Esophagus squamous epithelium (tissue), 5 donors: ENCODE data around the gene STX12. TPM values are rescaled to one million over a fixed set of nuclear protein-coding genes. Genes with fewer than 3 reads are reported as not detected.

ENCODE experiments used
- DNase-seq: peaks from one replicate; lab custom pipeline; 2025; lab: John Stamatoyannopoulos, UW
- H3K27ac ChIP-seq, 4 donors: fragments of 200-600 bp; sonication (generic); one replicate each; pipeline ENCODE4 v1.5.1; 2016 to 2019; ENCODE audit warnings: mild to moderate bottlenecking in 1 of 4
- H3K27me3 ChIP-seq, 4 donors: fragments of 200-600 bp; sonication (generic); 1 replicate in 3 of 4; 2 replicates in 1 of 4; pipeline versions ENCODE4 v1.5.1 to v1.6.0; 2017 to 2021; ENCODE audit warnings: antibody characterized with exemption in 1 of 4
- H3K36me3 ChIP-seq, 3 donors: fragments of 200-600 bp; sonication (generic); one replicate each; pipeline ENCODE4 v1.5.1; 2016 to 2019
- H3K4me1 ChIP-seq, 3 donors: fragments of 200-600 bp; sonication (generic); one replicate each; pipeline ENCODE4 v1.5.1; 2017 to 2019
- H3K4me3 ChIP-seq, 4 donors: fragments of 200-600 bp; sonication (generic); 1 replicate in 3 of 4; 2 replicates in 1 of 4; pipeline ENCODE4 v1.5.1; 2016 to 2019; ENCODE audit warnings: mild to moderate bottlenecking in 2 of 4, moderate library complexity in 1 of 4
- H3K9me3 ChIP-seq, 3 donors: fragments of 200-600 bp; sonication (generic); one replicate each; pipeline ENCODE4 v1.5.1; 2016 to 2019
- CTCF ChIP-seq, 6 experiments: fragments of 450-650 bp in 4 of 6; fragments of 200-600 bp in 2 of 6; sonication (generic) in 2 of 6; IDR thresholded peaks; one replicate each; pipeline ENCODE4 v1.5.1; 2016 to 2019; ENCODE audit warnings: antibody characterized with exemption in 6 of 6, mild to moderate bottlenecking in 4 of 6, moderate library complexity in 4 of 6
- POLR2A ChIP-seq, 4 donors: fragments of 450-650 bp; IDR thresholded peaks; one replicate each; pipeline ENCODE4 v1.6.1; 2017; ENCODE audit warnings: antibody characterized with exemption in 4 of 4, mild to moderate bottlenecking in 4 of 4, moderate library complexity in 3 of 4
- WGBS, 2 donors: methylation state at CpG; one replicate each; pipeline ENCODE4 v1.1.5; 2018; 5-methylcytosine and 5-hydroxymethylcytosine counted together
- intact Hi-C: fragments of 100-400 bp; cut with DNase I; formaldehyde crosslinking; loops from one replicate; pipeline ENCODE4 v1.15.0; 2022
- total RNA-seq, 4 donors: library from RNA; depleted of rRNA; stranded (reverse); fragments of >200 nt; gene quantifications; one replicate each; pipeline ENCODE4 v1.1.0, GENCODE V29; 2016
- donor health status: DM: yes; HTN: yes; CAD: no.

Gene STX12
- total RNA-seq, 4 donors from 2014 or later, result 52.6 to 64.4 (median 56.8) TPM

DNA sequence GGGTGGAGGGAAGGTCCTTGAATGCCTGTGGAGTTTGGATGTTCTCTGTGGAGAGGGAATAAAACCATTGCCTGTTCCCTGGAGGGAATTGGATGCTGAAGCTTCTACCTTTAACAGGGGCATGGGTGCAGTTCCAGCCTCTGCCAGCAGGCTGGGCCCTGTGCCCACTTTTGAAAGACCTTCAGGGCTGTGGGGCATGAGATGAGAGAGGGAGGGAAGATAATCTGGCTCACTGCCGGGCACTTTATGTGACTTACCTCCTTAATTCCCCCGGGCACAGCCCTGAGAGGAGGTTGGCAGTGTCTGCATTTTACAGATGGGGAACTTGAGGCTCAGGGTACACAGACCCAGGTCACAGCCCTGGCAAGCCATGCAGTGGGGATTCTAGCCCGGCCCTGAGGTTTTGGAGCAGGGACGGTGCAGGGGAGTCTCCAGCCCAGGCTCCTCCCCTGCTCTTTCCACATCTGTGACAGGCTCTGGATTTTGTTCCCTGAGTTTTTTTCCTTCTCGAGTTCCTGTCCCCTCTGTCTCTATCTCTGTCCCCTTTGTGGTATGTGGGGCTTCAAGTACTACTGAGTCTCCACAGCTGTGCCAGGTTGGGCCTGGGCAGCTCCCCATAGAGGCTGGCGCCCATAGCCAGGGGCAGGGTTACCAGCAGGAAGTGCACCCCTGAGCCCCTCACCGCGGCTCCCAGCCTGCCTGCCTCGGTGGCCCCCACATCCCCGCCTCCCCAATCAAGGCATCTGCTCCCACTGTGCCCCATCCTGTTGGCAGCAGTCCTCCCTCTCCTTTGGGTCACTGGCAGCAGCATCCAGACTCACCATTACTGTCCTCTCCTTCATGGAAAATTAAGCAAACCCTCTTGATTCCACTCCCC, 85.3 kb downstream of the STX12 start:
- no peaks in the 10 kb centered on the region for H3K9me3 ChIP-seq
- H3K27me3 ChIP-seq, result no peaks in the 10 kb centered on the region
- H3K4me3 ChIP-seq, result peak overlapping the region in 1 of 4 donors; percentile 42
- TF ChIP-seq CTCF (IDR thresholded peaks at IDR 0.05), result peak; percentile 94 to 98 (median 98)
- no peak for TF ChIP-seq POLR2A (IDR thresholded peaks at IDR 0.05)
- no peaks in the 10 kb centered on the region for H3K36me3 ChIP-seq
- intact Hi-C loops, result loop anchor here (5.0 kb wide), 1 partner anchor 124 kb away; no protein-coding TSS in a partner anchor
- peak overlapping the region in 3 of 4 donors; percentile 31 to 39 (median 34) for H3K27ac ChIP-seq
- DNase-seq, result no peak
- WGBS, 2 donors, result 28 to 49% methylated on average over 8 of the region's 10 CpGs
- peaks cover 9 to 21% (median 11%) of the 10 kb centered on the region in 3 donors for H3K4me1 ChIP-seq

DNA sequence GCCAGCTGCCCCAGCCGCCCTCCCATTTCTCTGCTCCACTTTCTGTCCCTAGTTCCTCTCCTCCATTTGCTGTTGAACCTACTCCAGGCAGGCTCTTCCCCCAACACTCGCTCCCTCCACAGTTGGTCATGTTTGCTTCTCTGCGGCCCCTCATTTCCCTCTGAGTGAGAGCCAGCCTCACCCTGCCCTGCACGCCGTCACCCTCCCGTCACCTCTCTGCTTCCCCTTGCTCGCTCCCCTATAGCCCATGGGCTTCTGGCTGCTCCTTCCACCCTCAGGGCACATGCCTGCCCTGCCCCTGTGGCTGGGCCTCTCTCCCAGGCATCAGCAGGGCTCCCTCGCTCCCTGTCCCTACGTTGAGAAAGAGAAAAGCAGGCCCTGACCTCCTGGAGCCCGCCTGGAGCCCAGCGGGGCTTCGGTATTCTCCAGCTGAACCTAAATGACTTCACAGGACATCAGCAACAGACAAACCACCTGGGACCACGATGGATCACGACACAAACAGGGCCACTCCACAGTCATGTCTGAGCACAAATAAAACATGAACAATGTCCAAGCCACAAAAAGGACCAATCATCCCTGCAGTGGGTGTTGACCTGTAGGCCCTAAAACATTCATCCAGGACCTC, 86.0 kb downstream of the STX12 start:
- peak overlapping the region in 1 of 4 donors; percentile 31 for H3K27ac ChIP-seq
- TF ChIP-seq CTCF (IDR thresholded peaks at IDR 0.05) (no peak), POLR2A (IDR thresholded peaks at IDR 0.05) (no peak)
- no peaks in the 10 kb centered on the region for H3K36me3 ChIP-seq
- H3K9me3 ChIP-seq, result no peaks in the 10 kb centered on the region
- H3K27me3 ChIP-seq, result no peaks in the 10 kb centered on the region
- H3K4me1 ChIP-seq, result peaks cover 12 to 28% (median 17%) of the 10 kb centered on the region in 3 donors
- intact Hi-C loops, result loop anchor here (5.0 kb wide), 1 partner anchor 123 kb away; no protein-coding TSS in a partner anchor
- H3K4me3 ChIP-seq, result no peak overlapping the region
- WGBS, 2 donors, result 83 to 85% methylated on average over 9 of the region's 14 CpGs
- no peak for DNase-seq

GRCh38 chr1:27861436-27861835, 88.4 kb downstream of the STX12 start:
- no peaks in the 10 kb centered on the region for H3K36me3 ChIP-seq
- peaks cover 15 to 38% (median 24%) of the 10 kb centered on the region in 3 donors for H3K4me1 ChIP-seq
- no peak overlapping the region for H3K27ac ChIP-seq
- H3K27me3 ChIP-seq, result no peaks in the 10 kb centered on the region
- no peak for DNase-seq
- intact Hi-C loops, result no loop called here
- H3K4me3 ChIP-seq, result no peak overlapping the region
- H3K9me3 ChIP-seq, result no peaks in the 10 kb centered on the region
- TF ChIP-seq POLR2A (IDR thresholded peaks at IDR 0.05) (no peak), CTCF (IDR thresholded peaks at IDR 0.05) (no peak)
- 92 to 96% methylated on average over 10 of the region's 10 CpGs for WGBS, 2 donors

- H3K27me3 ChIP-seq, result no peaks in the 10 kb centered on the region
- peak overlapping the region in 2 of 4 donors; percentile 81 to 83 for H3K27ac ChIP-seq
- no peak for DNase-seq
- 84 to 92% methylated on average over 3 of the region's 3 CpGs for WGBS, 2 donors
- H3K4me1 ChIP-seq, result peaks cover 15 to 38% (median 24%) of the 10 kb centered on the region in 3 donors
- no peak for TF ChIP-seq POLR2A (IDR thresholded peaks at IDR 0.05)
- no peak for TF ChIP-seq CTCF (IDR thresholded peaks at IDR 0.05)
- intact Hi-C loops, result no loop called here
- no peaks in the 10 kb centered on the region for H3K36me3 ChIP-seq
- no peaks in the 10 kb centered on the region for H3K9me3 ChIP-seq
- no peak overlapping the region for H3K4me3 ChIP-seq
Observed at GRCh38 chr1:27862004-27862403, 89.0 kb downstream of the STX12 start.
